HG02610 (cell line): Measurements from ENCODE around the gene DGKB.
"Not testable (repeated sequence)": the region's sequence is repeated elsewhere in the genome, so short reads cannot be mapped to it uniquely, and the experiment has no call there.

Experiments
- ATAC-seq: cut with Tn5 transposase; IDR thresholded peaks from one replicate; pipeline ENCODE4 v1.9.1; 2021; ENCODE audit warnings: mild to moderate bottlenecking, moderate library complexity; ENCODE audit not compliant: unreplicated experiment

DGKB gene

DNA sequence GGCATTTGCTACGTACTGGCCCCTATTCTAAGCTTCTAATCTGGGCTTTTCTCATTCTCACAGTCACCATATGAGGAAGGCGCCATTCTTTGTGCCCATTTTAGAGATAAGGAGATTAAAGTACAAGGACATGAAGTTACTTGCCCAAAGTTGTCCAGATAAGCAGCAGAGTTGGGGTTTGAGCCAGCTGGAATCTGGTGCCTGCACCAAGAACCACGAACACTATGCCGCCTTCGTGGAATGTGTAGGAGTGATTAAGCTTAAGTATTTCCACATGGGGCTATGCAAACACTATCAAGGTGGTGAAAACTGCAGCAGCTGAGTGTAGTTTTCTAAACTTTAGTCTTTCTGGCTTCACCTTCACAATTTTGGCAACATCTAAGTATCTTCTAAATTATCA, 570.4 kb downstream of the DGKB start:
- no peak for ATAC-seq

DNA sequence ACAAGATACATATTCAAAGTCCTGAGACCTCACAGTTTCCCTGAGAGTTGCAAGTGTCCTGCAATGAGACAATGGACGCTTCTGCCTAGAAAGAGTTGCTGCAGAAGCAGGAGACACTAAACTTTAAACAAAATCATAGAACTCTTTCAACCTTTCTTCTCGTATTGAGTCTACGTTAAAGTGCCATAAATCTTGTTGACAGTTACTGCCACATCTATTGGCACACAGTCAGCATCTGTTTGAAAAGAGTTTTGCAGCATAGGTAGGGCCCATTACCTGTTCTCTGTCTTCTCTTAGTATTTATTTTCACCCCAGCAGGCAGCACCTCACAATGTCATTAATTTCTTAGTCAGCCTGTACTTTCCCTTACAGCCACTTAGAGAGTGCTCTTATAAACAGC, 577.8 kb downstream of the DGKB start:
- no peak for ATAC-seq

DNA sequence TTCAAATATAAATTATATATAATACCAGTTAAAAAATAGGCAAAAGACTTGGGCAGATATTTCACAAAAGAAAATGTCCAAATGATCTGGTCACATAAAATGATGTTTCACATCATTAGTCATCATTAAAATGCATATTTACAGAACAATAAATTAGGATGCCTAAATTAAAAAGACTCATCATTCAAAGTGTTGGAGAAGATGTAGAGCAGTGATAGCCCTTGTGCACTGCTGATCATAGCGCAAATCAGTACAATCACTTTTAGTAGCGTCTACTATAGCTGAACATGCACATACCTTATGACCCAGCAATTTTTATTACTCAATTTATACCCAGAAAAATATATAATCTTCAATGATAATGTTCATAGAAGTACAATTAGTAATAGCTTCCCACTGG, 579.8 kb downstream of the DGKB start:
- no peak for ATAC-seq

DNA sequence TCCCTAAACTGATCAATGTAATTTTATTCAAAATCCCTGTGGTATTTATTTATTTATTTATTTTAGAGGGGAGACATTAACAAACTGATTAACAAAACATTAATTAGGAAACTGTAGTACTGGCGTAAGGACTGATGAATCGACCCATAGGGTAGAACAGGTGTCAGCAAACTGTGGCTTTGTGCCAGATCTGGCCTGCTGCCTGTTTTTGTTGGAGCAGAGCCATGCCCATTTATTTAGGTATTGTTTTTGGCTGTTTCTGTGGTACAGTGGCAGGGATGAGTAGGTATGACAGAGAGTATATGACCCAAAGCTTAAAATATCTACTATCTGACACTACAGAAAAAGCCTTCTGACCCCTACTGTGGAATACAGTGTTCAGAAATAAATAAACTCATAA, 580.6 kb downstream of the DGKB start:
- no peak for ATAC-seq

DNA sequence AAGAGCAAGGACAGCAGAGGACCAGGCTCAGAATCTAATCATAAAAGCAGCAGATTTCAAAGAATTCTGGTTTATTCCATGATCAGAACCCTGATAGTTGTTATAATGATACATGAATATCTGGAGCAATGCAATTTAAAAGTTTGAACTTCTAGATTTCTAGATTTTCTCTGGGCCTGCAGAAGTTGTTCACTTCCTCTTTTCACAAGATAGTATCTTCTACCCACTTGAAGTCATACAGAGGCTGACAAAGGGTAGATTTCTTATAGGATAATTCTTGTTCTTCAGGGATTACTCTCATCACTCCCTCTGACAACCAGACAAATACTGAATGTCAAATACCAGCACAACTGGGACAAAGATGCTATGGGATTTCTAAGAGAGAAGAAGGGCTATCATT, 593.1 kb downstream of the DGKB start:
- ATAC-seq: no peak

DNA sequence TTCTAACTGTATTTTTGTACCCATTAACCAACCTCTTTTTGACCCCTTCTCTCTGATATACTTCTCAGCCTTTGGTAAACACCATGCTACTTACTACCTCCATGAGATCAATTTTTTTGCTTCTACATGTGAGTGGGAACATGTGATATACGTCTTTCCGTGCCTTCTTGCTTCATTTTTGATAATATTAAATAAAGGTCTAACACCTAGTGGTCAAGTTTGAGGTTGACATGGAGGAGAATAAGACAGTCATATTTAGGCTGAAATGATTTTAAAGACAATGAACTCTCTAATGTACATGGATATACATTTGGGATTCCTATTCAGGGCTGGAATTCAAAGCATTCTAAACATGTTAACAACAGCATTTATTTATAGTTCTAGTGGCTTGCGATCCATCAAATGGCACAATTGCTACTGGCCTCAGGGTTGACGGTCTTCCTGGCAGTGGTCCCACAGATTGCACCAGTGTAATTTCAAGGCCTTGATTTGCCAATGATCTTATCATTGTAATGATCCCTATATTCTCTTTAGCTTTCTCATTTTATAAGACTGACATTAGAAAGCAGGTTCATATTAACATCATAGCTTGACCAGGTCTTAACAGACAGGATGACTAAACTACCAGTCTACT, 597.2 kb downstream of the DGKB start:
- no peak for ATAC-seq

DNA sequence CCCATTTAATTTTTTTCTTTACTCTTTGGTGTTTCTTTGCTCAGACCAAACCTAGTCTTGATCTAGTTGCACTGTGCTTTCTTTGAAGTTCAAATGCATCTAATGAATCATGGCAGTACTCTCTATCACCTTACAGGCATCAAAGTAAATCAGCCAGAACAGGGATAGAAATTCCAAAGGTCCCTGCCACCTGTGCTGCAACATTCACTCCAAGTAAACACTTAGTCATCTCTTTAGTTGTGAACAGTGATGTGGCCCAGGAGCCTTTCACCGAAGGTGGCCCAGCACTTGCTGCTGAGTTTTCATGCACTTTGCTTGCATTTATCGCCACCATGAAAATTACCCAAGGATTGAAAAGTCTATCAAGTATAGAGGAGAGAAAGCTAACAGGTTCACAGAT, 599.0 kb downstream of the DGKB start:
- ATAC-seq: no peak

DNA sequence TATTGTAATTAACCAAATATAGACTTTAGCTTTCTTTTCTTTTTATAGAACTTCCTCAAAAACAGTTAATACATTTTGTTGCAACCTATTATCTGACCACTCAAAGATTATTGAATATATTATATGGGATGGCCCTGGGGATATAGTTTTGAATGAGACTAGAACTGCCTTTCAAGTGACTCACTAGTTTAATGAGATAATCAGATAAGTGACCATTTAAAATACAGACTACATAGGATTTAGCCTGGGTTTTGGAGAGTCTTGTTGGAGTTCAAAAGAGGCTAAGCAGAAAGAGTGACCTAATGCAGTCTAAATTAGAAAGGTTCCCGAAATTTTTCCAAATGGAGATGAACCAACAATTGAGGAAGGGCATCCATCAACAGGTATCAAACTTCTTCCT, 607.9 kb downstream of the DGKB start:
- ATAC-seq: no peak

DNA sequence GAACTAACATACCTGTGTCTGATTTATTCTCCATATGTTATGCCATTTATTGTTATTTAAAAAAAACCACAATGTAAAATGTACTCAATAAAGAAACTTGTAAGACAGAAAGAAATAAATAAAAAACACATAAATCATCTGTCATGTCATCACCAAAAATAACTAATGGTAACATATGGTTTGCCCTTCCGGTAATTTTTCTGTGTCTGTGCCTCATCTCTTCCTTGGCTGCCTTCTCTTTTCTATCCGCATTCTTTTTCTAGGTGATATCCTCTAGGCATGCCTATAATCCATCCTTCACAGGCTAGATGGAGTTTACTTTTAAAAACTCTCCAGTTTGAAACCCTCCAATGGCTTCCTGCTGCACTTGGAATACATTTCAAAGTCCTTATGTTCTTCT, 609.1 kb downstream of the DGKB start:
- ATAC-seq: no peak

DNA sequence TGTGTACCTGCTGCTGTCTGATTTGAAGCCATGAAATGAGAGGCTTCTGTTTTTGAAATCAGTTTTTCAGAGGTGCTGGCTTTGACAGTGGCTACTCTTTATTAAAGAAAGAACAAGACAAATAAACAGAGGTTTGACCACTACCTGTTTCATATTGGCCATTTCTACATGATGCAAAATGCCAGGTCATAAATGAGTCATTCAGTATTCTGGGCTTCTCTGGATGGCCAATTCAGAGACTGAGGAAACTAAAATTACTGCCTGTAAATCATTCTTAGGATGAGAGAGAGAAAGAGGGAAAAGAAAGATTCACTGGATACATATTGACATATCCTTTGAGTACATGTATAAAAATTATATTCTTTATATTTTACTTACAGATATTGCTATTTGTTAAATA, 609.8 kb downstream of the DGKB start:
- ATAC-seq: no peak

DNA sequence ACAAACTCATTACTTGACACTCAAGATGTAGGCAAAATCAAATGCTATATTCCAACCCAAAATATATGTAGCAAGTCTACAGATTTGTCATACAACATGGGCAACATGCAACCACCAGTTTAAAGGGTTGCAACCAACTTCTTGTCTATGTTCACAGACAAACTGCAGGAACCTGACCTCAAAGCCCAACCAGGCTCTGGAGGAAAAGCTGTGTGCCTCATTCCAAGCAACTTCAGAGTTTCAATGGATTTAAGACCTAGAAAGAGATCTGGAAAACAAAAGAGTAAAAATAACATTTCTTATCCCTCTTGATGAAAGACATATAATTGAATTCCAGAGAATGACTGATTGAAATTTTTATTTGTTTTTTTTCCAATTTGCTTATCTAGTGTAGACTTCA, 612.6 kb downstream of the DGKB start:
- ATAC-seq: no peak

DNA sequence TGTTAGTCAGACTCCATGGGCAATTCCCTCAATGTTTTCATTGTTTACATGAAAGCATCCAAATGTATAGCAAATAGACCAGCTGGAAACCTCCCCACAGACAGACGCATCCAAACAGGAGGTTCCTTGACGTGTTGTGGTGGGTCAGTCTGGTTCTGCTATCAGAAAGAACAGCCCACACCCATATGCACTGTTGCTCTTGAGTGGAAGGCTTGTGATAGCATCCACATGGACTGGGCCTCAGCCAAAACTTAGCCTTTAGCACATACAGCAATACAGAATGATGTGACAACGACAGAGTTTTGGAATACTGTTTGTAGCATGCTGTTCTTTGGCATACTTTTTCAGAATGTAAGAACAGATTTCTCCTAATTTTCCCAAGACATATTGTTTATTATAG, 613.9 kb downstream of the DGKB start:
- no peak for ATAC-seq

DNA sequence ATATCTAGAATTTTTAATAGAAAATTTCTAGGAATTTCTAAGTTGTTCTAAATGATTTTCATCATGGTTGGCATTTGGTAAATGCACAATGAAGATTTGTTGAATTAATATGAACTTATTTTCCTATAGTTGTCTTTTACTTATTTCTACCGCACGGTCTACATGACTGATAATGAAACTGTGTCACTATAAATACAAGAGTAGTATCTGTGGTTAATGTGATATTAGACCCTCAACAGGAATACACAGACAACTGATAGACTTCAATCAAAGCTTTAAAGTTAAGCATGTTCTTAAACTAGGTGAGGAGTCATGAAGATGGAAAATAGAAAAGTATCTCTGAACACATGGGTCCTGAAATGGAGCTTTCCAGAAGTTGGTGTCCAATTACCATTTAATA, 615.2 kb downstream of the DGKB start:
- ATAC-seq: no peak

DNA sequence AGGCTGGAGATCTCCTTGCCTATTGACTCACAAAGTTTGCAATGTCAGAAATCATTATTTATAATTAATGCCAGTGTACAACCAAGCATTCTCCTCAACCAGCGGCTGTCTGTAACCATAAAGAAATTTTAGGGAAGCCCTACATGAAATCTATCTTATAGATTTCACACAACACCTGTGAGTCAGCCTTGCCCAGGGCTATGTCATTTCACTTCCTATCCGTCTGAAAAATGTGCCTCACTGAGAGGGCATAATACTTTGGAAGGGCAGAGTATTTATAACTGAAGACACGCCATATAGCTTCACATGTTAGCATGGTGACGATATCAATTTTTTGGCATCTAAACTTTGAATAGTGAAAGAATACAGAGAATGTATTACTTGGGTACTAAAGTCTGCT, 616.5 kb downstream of the DGKB start:
- ATAC-seq: no peak

DNA sequence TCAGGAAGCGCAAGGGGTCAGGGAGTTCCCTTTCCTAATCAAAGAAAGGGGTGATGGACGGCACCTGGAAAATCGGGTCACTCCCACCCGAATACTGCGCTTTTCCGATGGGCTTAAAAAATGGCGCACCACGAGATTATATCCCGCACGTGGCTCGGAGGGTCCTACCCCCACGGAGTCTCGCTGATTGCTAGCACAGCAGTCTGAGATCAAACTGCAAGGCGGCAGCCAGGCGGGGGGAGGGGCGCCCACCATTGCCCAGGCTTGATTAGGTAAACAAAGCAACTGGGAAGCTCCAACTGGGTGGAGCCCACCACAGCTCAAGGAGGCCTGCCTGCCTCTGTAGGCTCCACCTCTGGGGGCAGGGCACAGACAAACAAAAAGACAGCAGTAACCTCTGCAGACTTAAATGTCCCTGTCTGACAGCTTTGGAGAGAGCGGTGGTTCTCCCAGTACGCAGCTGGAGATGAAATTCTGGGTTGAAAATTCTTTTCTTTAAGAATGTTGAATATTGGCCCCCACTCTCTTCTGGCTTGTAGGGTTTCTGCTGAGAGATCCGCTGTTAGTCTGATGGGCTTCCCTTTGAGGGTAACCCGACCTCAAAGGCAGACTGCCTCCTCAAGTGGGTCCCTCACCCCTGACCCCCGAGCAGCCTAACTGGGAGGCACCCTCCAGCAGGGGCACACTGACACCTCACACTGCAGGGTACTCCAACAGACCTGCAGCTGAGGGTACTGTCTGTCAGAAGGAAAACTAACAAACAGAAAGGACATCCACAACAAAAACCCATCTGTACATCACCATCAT, 623.3 kb downstream of the DGKB start:
- not testable (repeated sequence) for ATAC-seq

DNA sequence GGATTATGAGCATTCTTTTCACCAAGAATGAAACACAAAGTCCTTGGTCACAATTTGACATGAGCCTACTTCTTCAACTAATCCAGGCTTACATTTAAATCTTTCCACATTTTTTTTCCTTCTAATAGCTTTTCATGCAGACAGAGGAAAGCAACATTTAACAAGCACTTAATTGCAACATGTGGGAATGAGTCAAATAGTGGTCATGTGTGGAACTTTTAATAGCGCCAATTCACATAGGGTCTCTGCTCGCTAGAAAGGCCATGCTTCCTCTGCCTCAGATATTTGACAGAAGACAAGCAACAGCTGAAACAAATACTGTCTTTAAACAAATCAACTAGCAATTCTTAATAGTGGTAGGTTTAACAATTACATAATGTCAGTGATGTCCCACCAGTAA, 627.2 kb downstream of the DGKB start:
- ATAC-seq: no peak

DNA sequence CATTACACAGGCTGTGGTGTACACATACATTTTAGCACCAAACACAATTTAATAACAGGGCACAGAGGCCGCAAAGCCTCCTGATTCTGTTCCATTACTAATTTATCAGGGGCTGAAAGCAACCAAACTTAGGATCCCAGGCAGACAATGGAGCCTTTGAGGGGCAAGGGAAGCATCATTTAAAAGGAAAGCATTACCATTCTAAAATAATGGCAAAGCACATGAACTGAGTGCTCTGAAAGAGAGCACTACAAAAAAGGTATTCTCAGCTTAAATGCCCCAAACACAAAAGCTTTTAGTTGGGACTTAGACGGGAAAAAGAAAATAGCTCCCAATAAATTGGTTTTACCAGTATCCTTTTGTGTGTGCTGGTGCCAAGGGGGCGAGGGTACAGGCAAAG, 631.1 kb downstream of the DGKB start:
- no peak for ATAC-seq

DNA sequence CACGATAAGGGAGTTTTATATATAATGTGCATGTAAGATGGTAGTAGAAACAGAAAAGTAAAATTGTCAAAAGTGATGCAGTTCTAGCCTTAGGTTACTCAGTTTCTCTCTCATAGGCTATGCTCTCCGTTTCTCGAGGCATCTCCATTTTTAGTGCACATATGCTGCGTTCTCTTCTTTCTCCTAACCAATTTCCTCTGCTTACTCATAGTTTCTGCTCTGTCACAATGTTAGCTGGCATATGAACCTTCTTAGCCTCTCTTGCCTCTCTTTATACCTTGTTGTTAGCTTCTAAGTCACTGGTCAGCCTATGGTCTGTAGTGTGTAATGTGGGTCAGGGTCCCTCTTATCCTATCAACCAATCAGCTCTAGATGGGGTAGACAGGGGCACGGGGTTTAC, 632.5 kb downstream of the DGKB start:
- no peak for ATAC-seq

DNA sequence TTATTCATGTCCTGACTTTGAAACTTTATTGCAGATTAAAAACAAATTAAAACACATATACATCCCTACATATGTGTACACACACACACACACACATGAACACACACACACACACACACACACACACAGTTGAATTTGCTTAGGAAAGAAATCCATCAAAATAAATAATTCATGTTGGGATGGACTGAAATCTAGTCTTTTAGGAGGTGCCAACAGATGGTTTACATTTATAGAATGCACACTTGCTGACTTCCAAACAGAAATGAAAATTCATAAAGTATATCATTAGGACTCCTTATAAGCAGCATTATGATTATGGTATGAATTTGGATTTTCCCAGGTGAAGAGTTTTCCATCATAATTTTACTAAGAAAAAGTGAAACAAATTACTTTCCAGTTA, 642.5 kb downstream of the DGKB start:
- no peak for ATAC-seq

DNA sequence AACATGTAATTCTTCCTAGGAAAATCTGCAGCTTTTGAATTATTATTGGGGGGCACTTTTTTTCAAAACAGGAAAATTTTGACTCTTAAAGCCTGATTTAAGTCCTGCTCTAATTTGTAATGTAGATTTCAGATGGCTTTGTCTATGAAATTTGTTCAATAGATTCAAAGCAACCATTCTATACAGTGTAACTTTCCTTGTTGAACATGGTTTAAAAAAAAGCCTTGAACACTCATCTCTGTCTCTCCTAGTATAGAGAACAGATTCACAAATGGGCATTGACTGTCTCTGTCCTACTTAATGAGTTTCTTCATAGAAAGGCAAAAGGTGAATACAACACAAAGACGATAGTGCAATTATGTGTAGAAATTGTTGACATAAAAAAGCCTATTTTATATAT, 643.7 kb downstream of the DGKB start:
- no peak for ATAC-seq

DNA sequence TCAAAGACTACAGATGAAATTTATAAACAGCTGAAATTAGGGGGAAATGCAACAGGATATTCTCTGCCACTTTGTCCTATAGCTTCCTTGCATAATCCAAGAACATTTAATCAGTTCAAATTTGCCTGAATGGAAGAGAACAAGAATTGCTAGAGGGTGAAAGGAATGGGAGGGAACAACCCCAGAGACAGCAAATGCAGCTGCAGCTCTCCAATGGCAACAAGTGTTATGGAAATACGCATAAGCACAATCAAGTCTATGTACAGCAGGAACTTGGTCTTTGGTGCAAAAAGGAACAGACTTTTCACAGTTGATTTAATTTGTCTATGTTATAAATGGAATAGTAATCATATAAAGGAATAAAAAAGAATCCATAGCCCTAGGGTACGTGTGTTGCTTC, 644.1 kb downstream of the DGKB start:
- no peak for ATAC-seq

DNA sequence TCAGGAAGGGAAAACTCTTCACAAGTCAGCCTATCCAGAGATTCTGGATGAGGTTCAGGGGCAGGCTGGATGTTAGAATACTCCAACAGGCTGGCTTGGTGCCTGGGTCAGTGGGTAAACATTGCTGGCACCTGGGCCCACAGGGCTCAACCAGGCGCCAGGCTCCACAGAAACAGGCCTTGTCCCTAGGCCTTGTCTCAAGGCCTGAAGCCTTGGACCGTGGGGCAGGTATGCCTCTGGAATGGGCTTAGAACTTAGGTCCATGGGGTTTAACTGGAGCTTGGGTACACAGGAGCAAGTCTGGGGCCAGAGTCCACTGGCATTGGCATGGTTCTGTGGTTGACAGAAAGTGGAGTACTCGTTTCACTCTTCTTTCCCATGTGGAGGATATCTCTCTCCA, 650.1 kb downstream of the DGKB start:
- no peak for ATAC-seq

DNA sequence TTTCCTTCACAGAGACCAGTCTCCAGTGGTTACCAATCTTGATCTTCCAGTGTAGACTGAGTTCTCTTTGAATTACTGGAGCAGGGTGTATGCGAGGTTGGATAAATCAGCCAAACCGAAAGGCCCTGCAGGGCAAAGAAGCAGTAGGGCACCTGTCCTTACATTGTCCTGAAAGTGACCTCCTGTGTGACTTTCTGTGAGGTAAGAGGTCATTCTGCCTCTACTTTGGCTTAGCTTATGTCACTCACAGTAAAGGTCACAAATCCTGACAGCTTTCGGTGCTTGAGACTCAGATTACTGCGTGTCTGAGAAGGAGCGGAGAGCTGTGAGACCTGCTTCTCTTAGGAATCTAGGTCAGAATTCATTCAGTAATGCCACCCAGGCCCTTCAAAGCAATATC, 660.4 kb downstream of the DGKB start:
- ATAC-seq: no peak
